Neural progenitor cell (in vitro differentiated cells): ENCODE results near the gene PCDHGB4. TPM values are rescaled to one million over a fixed set of nuclear protein-coding genes. Genes with fewer than 3 reads are reported as not detected.
"Not testable (repeated sequence)": the region's sequence is repeated elsewhere in the genome, so short reads cannot be mapped to it uniquely, and the experiment has no call there.

ENCODE experiments used
- DNase-seq: peaks from one replicate; pipeline ENCODE4 v3.0.0-alpha.2; 2016; ENCODE audit warnings: low spot score
- H2AFZ ChIP-seq: fragments of 200-600 bp; sonication (generic); replicated peaks from 2 replicates; pipeline ENCODE4 v1.6.1; 2016; ENCODE audit warnings: antibody characterized with exemption
- H3F3A ChIP-seq: fragments of 200-600 bp; sonication (generic); 2 replicates; pipeline ENCODE4 v1.6.1; 2016; ENCODE audit warnings: antibody characterized with exemption, low read depth
- H3K27ac ChIP-seq: fragments of 200-600 bp; sonication (generic); 2 replicates; pipeline ENCODE4 v1.5.1; 2016; ENCODE audit warnings: mild to moderate bottlenecking
- H3K27me3 ChIP-seq: fragments of 200-600 bp; sonication (generic); 2 replicates; pipeline ENCODE4 v1.6.1; 2016; ENCODE audit warnings: mild to moderate bottlenecking, moderate library complexity
- H3K36me3 ChIP-seq: fragments of 200-600 bp; sonication (generic); 2 replicates; pipeline ENCODE4 v1.5.1; 2016
- H3K4me1 ChIP-seq: fragments of 200-600 bp; sonication (generic); 2 replicates; pipeline ENCODE4 v1.6.1; 2016; ENCODE audit warnings: mixed run types
- H3K4me2 ChIP-seq: fragments of 200-600 bp; sonication (generic); 2 replicates; pipeline ENCODE4 v1.6.1; 2016
- H3K4me3 ChIP-seq: fragments of 200-600 bp; sonication (generic); 2 replicates; pipeline ENCODE4 v1.5.1; 2016
- H3K79me2 ChIP-seq: fragments of 200-600 bp; sonication (generic); 2 replicates; pipeline ENCODE4 v1.6.1; 2016; ENCODE audit warnings: low read depth
- H3K9ac ChIP-seq: fragments of 200-600 bp; sonication (generic); 2 replicates; pipeline ENCODE4 v1.6.1; 2016
- H3K9me3 ChIP-seq: fragments of 200-600 bp; sonication (generic); 2 replicates; pipeline ENCODE4 v1.5.1; 2016; ENCODE audit warnings: low read depth
- H4K20me1 ChIP-seq: fragments of 200-600 bp; sonication (generic); 2 replicates; pipeline ENCODE4 v1.6.1; 2016; ENCODE audit warnings: low read depth
- H3K27ac Mint-ChIP-seq: 3 replicates; pipeline ENCODE4 v1.8.0; 2021; ENCODE audit warnings: mixed read lengths
- H3K27me3 Mint-ChIP-seq: 2 replicates; pipeline ENCODE4 v1.8.0; 2022; ENCODE audit warnings: low read depth, mild to moderate bottlenecking, inconsistent platforms, moderate library complexity, mixed read lengths; ENCODE audit not compliant: insufficient read depth
- H3K36me3 Mint-ChIP-seq: 3 replicates; pipeline ENCODE4 v1.8.0; 2021; ENCODE audit warnings: mixed read lengths
- H3K4me1 Mint-ChIP-seq: 3 replicates; pipeline ENCODE4 v1.8.0; 2021; ENCODE audit warnings: mixed read lengths
- H3K4me3 Mint-ChIP-seq: 3 replicates; pipeline ENCODE4 v1.8.0; 2021; ENCODE audit warnings: mild to moderate bottlenecking, moderate library complexity, mixed read lengths
- H3K9me3 Mint-ChIP-seq: 3 replicates; pipeline ENCODE4 v1.8.0; 2020; ENCODE audit warnings: mixed read lengths
- CTCF ChIP-seq: fragments of 200-600 bp; sonication (generic); IDR thresholded peaks from 2 replicates; pipeline ENCODE4 v1.5.1; 2017; ENCODE audit warnings: antibody characterized with exemption, mild to moderate bottlenecking
- EZH2 ChIP-seq: fragments of 200-600 bp; sonication (generic); IDR thresholded peaks from 2 replicates; pipeline ENCODE4 v1.6.1; 2017; ENCODE audit warnings: antibody characterized with exemption, mild to moderate bottlenecking, moderate library complexity
- EZH2phosphoT487 ChIP-seq: fragments of 200-600 bp; sonication (generic); IDR thresholded peaks from 2 replicates; pipeline ENCODE4 v1.6.1; 2017; ENCODE audit warnings: antibody characterized with exemption
- total RNA-seq: library from RNA; depleted of rRNA; stranded (reverse); fragments of >200 nt; gene quantifications from 2 replicates; pipeline ENCODE4 v1.2.3, GENCODE V29; 2015; ENCODE audit warnings: low replicate concordance

PCDHGB4 gene
- total RNA-seq, 1 donor from 2014 or later: 10.4 TPM

GRCh38 chr5:141393267-141393666 lies 5.8 kb downstream of the PCDHGB4 start:
- Mint-ChIP-seq H3K4me1 (no peaks in the 10 kb centered on the region), H3K9me3 (peaks cover 54% of the 10 kb centered on the region), H3K4me3 (no peak overlapping the region), H3K36me3 (peaks cover 9% of the 10 kb centered on the region), H3K27ac (no peak overlapping the region), H3K27me3 (peaks cover 2% of the 10 kb centered on the region)
- Histone ChIP-seq H3F3A (peaks cover 7% of the 10 kb centered on the region), H2AFZ (no peak overlapping the region), H3K36me3 (peaks cover 19% of the 10 kb centered on the region), H3K27me3 (no peaks in the 10 kb centered on the region), H3K4me2 (no peak overlapping the region), H4K20me1 (no peaks in the 10 kb centered on the region), H3K4me1 (no peaks in the 10 kb centered on the region), H3K9ac (no peak overlapping the region), H3K27ac (no peak overlapping the region), H3K4me3 (no peak overlapping the region), H3K79me2 (no peaks in the 10 kb centered on the region), H3K9me3 (peaks cover 58% of the 10 kb centered on the region)
- TF ChIP-seq CTCF: no peak
- no peak for DNase-seq

- H3K27me3 ChIP-seq, H3K4me3 Mint-ChIP-seq, H3K27me3 Mint-ChIP-seq, H3K27ac Mint-ChIP-seq, H3K9ac ChIP-seq, H3K4me1 Mint-ChIP-seq, H3K4me2 ChIP-seq, H3K79me2 ChIP-seq, H3K27ac ChIP-seq, H2AFZ ChIP-seq, H4K20me1 ChIP-seq, H3K4me1 ChIP-seq, H3K4me3 ChIP-seq, H3F3A ChIP-seq, DNase-seq, H3K36me3 Mint-ChIP-seq: not testable (repeated sequence)
- H3K9me3 ChIP-seq: peaks cover 63% of the 10 kb centered on the region
- peaks cover 56% of the 10 kb centered on the region for H3K9me3 Mint-ChIP-seq
- H3K36me3 ChIP-seq: peaks cover 19% of the 10 kb centered on the region
These were observed 7.1 kb downstream of the PCDHGB4 start for GRCh38 chr5:141394401-141395187.

- H3K79me2 ChIP-seq, H3K4me3 Mint-ChIP-seq, H3K27ac Mint-ChIP-seq, H2AFZ ChIP-seq, H3K36me3 ChIP-seq, H4K20me1 ChIP-seq, H3K27ac ChIP-seq, H3K4me1 Mint-ChIP-seq, H3K4me3 ChIP-seq, H3K27me3 ChIP-seq, H3K9ac ChIP-seq, H3F3A ChIP-seq, H3K4me2 ChIP-seq, H3K36me3 Mint-ChIP-seq, H3K4me1 ChIP-seq, H3K27me3 Mint-ChIP-seq, DNase-seq: not testable (repeated sequence)
- H3K9me3 Mint-ChIP-seq: peaks cover 60% of the 10 kb centered on the region
- H3K9me3 ChIP-seq: peaks cover 41% of the 10 kb centered on the region
These were observed 10.5 kb downstream of the PCDHGB4 start, which contains the start of gene PCDHGB5 for GRCh38 chr5:141397756-141398551. TSS of gene PCDHGB5 (plus strand) at chr5:141397947. CDS start at chr5:141398128, 181 bp downstream.

GRCh38 chr5:141398608-141399007 lies 11.1 kb downstream of the PCDHGB4 start:
- Histone ChIP-seq H3K79me2 (no peaks in the 10 kb centered on the region), H3K36me3 (peaks cover 3% of the 10 kb centered on the region), H3K27me3 (no peaks in the 10 kb centered on the region), H3K4me2 (no peak overlapping the region), H3K9me3 (peaks cover 34% of the 10 kb centered on the region), H3K4me1 (no peaks in the 10 kb centered on the region), H3F3A (no peaks in the 10 kb centered on the region), H3K27ac (no peak overlapping the region), H4K20me1 (no peaks in the 10 kb centered on the region), H3K4me3 (no peak overlapping the region), H3K9ac (no peak overlapping the region), H2AFZ (no peak overlapping the region)
- Mint-ChIP-seq H3K27me3 (no peaks in the 10 kb centered on the region), H3K9me3 (peaks cover 61% of the 10 kb centered on the region), H3K27ac (no peak overlapping the region), H3K4me1 (no peaks in the 10 kb centered on the region), H3K36me3 (peaks cover 6% of the 10 kb centered on the region), H3K4me3 (no peak overlapping the region)
- TF ChIP-seq EZH2 (no peak), EZH2phosphoT487 (no peak), CTCF (no peak)
- no peak for DNase-seq
